ENCODE results near the gene C18orf63.

Gene C18orf63

DNA sequence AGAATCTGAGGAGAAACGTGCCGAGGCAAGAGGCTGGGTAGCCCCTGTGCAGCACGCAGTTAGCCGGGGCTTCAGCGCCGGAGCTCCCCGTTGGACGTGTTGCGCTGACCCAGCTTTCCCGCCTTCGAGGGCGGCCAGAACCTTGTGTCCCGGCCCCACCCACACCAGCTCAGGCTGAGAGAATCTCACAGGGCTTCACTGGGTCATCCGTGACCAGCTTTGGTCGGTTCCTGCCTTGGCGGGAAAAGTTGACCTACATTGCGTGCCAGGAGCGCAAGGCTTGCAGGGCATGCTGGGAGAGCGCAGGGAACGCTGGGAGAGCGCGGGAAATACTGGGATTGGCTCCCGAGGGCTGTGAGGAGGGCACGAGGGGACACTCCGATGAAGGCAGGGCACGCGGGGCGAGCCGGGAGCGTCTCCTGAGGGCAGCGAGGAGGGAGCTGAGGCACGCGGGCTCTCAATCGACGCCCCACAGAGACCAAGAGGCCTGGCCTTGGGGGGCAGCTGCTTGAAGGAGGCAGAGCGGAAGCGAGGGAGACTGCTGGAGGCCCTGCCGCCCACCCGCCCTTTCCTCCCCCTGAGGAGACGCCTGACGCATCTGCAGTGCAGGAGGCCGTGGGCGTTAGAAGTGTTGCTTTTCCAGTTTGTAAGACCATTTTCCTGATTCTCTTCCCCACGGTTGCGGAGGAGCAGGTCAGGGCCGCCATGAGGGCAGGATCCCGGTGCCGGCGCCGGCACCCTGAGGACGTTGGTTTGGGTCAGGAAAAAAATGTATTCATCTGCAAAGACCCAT lies at the start of gene C18orf63:
Gene C18orf63, plus strand, starts transcription at position 376 of the 793 bp plus-strand sequence. CDS start 2,027 bp downstream, outside the sequence.
- no peaks in the 10 kb centered on the region for H3K27me3 ChIP-seq (ENCODE audit: control insufficient read depth in 5 of 5, insufficient read depth in 4 of 5, low read length in 5 of 5)
- no peak within 1 kb of the TSS for H3K27ac ChIP-seq (ENCODE audit: low read depth, low read length)
- H3K4me1 ChIP-seq (ENCODE audit: control insufficient read depth in 5 of 5, insufficient read depth in 5 of 5, low read length in 5 of 5): peaks cover 0 to 10% (median 3%) of the 10 kb centered on the region in 5 donors
- H3K9me3 ChIP-seq (ENCODE audit: control insufficient read depth in 5 of 5, low read length in 5 of 5): no peaks in the 10 kb centered on the region
- H3K4me3 ChIP-seq (ENCODE audit: low read depth in 1 of 5, low read length in 5 of 5): no peak within 1 kb of the TSS
- no peaks in the 10 kb centered on the region for H3K36me3 ChIP-seq (ENCODE audit: control insufficient read depth in 5 of 5, insufficient read depth in 5 of 5, low read length in 5 of 5)
- H3K9ac ChIP-seq (ENCODE audit: low read length in 5 of 5): no peak within 1 kb of the TSS

GRCh38 chr18:74266161-74266560 lies 49.5 kb upstream of the C18orf63 start:
- Histone ChIP-seq H3K27ac (ENCODE audit: low read depth, low read length) (peak overlapping the region; percentile 59), H3K27me3 (ENCODE audit: control insufficient read depth in 5 of 5, insufficient read depth in 4 of 5, low read length in 5 of 5) (no peaks in the 10 kb centered on the region), H3K4me3 (ENCODE audit: low read depth in 1 of 5, low read length in 5 of 5) (no peak overlapping the region), H3K9me3 (ENCODE audit: control insufficient read depth in 5 of 5, low read length in 5 of 5) (no peaks in the 10 kb centered on the region), H3K9ac (ENCODE audit: low read length in 5 of 5) (no peak overlapping the region), H3K4me1 (ENCODE audit: control insufficient read depth in 5 of 5, insufficient read depth in 5 of 5, low read length in 5 of 5) (peaks cover 0 to 23% (median 21%) of the 10 kb centered on the region in 5 donors), H3K36me3 (ENCODE audit: control insufficient read depth in 5 of 5, insufficient read depth in 5 of 5, low read length in 5 of 5) (peaks cover 6 to 56% (median 29%) of the 10 kb centered on the region in 5 donors)

DNA sequence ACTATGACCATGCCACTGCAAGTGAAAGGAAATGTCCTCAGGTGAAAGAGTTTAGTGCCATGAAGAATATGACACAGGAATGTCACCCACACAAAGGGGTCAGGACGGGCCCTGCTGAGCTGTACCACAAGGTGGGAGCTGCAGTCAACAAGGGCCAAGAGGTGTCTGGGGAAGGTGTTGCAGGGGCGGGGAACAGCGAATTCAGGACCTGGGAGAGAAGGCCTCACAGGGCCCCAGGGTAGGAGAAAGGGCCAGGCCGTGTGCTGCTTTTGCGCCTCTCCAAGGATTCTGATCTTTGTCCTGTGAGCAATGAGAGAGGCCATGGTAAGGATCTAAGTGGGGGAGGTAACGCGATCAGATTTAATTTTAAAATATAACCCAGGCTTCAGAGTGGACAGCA lies 47.5 kb upstream of the C18orf63 start:
- no peaks in the 10 kb centered on the region for H3K9me3 ChIP-seq (ENCODE audit: control insufficient read depth in 5 of 5, low read length in 5 of 5)
- H3K9ac ChIP-seq (ENCODE audit: low read length in 5 of 5): no peak overlapping the region
- H3K4me3 ChIP-seq (ENCODE audit: low read depth in 1 of 5, low read length in 5 of 5): no peak overlapping the region
- peaks cover 0 to 27% (median 22%) of the 10 kb centered on the region in 5 donors for H3K4me1 ChIP-seq (ENCODE audit: control insufficient read depth in 5 of 5, insufficient read depth in 5 of 5, low read length in 5 of 5)
- peak overlapping the region; percentile 40 for H3K27ac ChIP-seq (ENCODE audit: low read depth, low read length)
- peaks cover 2 to 38% (median 12%) of the 10 kb centered on the region in 5 donors for H3K36me3 ChIP-seq (ENCODE audit: control insufficient read depth in 5 of 5, insufficient read depth in 5 of 5, low read length in 5 of 5)
- H3K27me3 ChIP-seq (ENCODE audit: control insufficient read depth in 5 of 5, insufficient read depth in 4 of 5, low read length in 5 of 5): no peaks in the 10 kb centered on the region

GRCh38 chr18:74268933-74269620 lies 46.6 kb upstream of the C18orf63 start:
- Histone ChIP-seq H3K4me3 (ENCODE audit: low read depth in 1 of 5, low read length in 5 of 5) (peak overlapping the region in 1 of 5 donors; percentile 11), H3K4me1 (ENCODE audit: control insufficient read depth in 5 of 5, insufficient read depth in 5 of 5, low read length in 5 of 5) (peaks cover 0 to 34% (median 27%) of the 10 kb centered on the region in 5 donors), H3K27ac (ENCODE audit: low read depth, low read length) (no peak overlapping the region), H3K27me3 (ENCODE audit: control insufficient read depth in 5 of 5, insufficient read depth in 4 of 5, low read length in 5 of 5) (no peaks in the 10 kb centered on the region), H3K36me3 (ENCODE audit: control insufficient read depth in 5 of 5, insufficient read depth in 5 of 5, low read length in 5 of 5) (peaks cover 2 to 38% (median 11%) of the 10 kb centered on the region in 5 donors), H3K9me3 (ENCODE audit: control insufficient read depth in 5 of 5, low read length in 5 of 5) (no peaks in the 10 kb centered on the region), H3K9ac (ENCODE audit: low read length in 5 of 5) (no peak overlapping the region)

- peaks cover 2 to 18% (median 4%) of the 10 kb centered on the region in 5 donors for H3K36me3 ChIP-seq (ENCODE audit: control insufficient read depth in 5 of 5, insufficient read depth in 5 of 5, low read length in 5 of 5)
- peak overlapping the region; percentile 9 for H3K27ac ChIP-seq (ENCODE audit: low read depth, low read length)
- H3K4me1 ChIP-seq (ENCODE audit: control insufficient read depth in 5 of 5, insufficient read depth in 5 of 5, low read length in 5 of 5): peaks cover 0 to 53% (median 47%) of the 10 kb centered on the region in 5 donors
- H3K27me3 ChIP-seq (ENCODE audit: control insufficient read depth in 5 of 5, insufficient read depth in 4 of 5, low read length in 5 of 5): no peaks in the 10 kb centered on the region
- H3K9ac ChIP-seq (ENCODE audit: low read length in 5 of 5): no peak overlapping the region
- H3K9me3 ChIP-seq (ENCODE audit: control insufficient read depth in 5 of 5, low read length in 5 of 5): no peaks in the 10 kb centered on the region
- no peak overlapping the region for H3K4me3 ChIP-seq (ENCODE audit: low read depth in 1 of 5, low read length in 5 of 5)
These were observed 44.0 kb upstream of the C18orf63 start for GRCh38 chr18:74271635-74272034.

- Histone ChIP-seq H3K27ac (ENCODE audit: low read depth, low read length) (peak overlapping the region; percentile 3), H3K4me3 (ENCODE audit: low read depth in 1 of 5, low read length in 5 of 5) (no peak overlapping the region), H3K36me3 (ENCODE audit: control insufficient read depth in 5 of 5, insufficient read depth in 5 of 5, low read length in 5 of 5) (peaks cover under 1 to 15% (median 4%) of the 10 kb centered on the region in 5 donors), H3K27me3 (ENCODE audit: control insufficient read depth in 5 of 5, insufficient read depth in 4 of 5, low read length in 5 of 5) (no peaks in the 10 kb centered on the region), H3K9me3 (ENCODE audit: control insufficient read depth in 5 of 5, low read length in 5 of 5) (no peaks in the 10 kb centered on the region), H3K4me1 (ENCODE audit: control insufficient read depth in 5 of 5, insufficient read depth in 5 of 5, low read length in 5 of 5) (peaks cover 0 to 65% (median 64%) of the 10 kb centered on the region in 5 donors), H3K9ac (ENCODE audit: low read length in 5 of 5) (no peak overlapping the region)
These were observed 42.2 kb upstream of the C18orf63 start for GRCh38 chr18:74273394-74273793.

DNA sequence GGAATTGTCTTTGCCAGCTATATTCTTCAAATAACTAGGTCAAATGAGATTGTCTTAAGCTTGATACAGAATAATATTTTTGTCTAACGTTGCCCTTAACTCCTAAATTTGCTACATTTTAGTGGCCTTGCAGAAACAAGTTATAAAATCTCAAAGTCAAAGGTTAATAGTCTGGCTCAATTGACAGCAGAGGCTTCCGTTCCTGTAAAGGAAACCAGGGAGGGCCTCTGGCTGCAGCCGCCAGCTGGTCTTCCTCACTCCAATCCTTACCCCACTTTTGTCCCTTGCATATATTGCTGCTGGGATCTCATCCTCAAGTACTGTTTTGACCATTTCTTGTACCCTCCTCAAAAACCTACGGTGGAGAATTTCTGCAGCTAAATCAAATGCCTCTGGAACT lies 40.9 kb upstream of the C18orf63 start:
- no peaks in the 10 kb centered on the region for H3K27me3 ChIP-seq (ENCODE audit: control insufficient read depth in 5 of 5, insufficient read depth in 4 of 5, low read length in 5 of 5)
- H3K4me1 ChIP-seq (ENCODE audit: control insufficient read depth in 5 of 5, insufficient read depth in 5 of 5, low read length in 5 of 5): peaks cover 0 to 63% (median 59%) of the 10 kb centered on the region in 5 donors
- no peak overlapping the region for H3K9ac ChIP-seq (ENCODE audit: low read length in 5 of 5)
- peaks cover 0 to 8% (median 5%) of the 10 kb centered on the region in 5 donors for H3K36me3 ChIP-seq (ENCODE audit: control insufficient read depth in 5 of 5, insufficient read depth in 5 of 5, low read length in 5 of 5)
- no peaks in the 10 kb centered on the region for H3K9me3 ChIP-seq (ENCODE audit: control insufficient read depth in 5 of 5, low read length in 5 of 5)
- H3K27ac ChIP-seq (ENCODE audit: low read depth, low read length): peak overlapping the region; percentile 72
- no peak overlapping the region for H3K4me3 ChIP-seq (ENCODE audit: low read depth in 1 of 5, low read length in 5 of 5)

GRCh38 chr18:74275736-74276135 lies 39.9 kb upstream of the C18orf63 start:
- peaks cover 0 to 60% (median 57%) of the 10 kb centered on the region in 5 donors for H3K4me1 ChIP-seq (ENCODE audit: control insufficient read depth in 5 of 5, insufficient read depth in 5 of 5, low read length in 5 of 5)
- no peak overlapping the region for H3K4me3 ChIP-seq (ENCODE audit: low read depth in 1 of 5, low read length in 5 of 5)
- H3K27ac ChIP-seq (ENCODE audit: low read depth, low read length): peak overlapping the region; percentile 72
- no peak overlapping the region for H3K9ac ChIP-seq (ENCODE audit: low read length in 5 of 5)
- H3K27me3 ChIP-seq (ENCODE audit: control insufficient read depth in 5 of 5, insufficient read depth in 4 of 5, low read length in 5 of 5): no peaks in the 10 kb centered on the region
- peaks cover 0 to 12% (median 6%) of the 10 kb centered on the region in 5 donors for H3K36me3 ChIP-seq (ENCODE audit: control insufficient read depth in 5 of 5, insufficient read depth in 5 of 5, low read length in 5 of 5)
- H3K9me3 ChIP-seq (ENCODE audit: control insufficient read depth in 5 of 5, low read length in 5 of 5): no peaks in the 10 kb centered on the region

DNA sequence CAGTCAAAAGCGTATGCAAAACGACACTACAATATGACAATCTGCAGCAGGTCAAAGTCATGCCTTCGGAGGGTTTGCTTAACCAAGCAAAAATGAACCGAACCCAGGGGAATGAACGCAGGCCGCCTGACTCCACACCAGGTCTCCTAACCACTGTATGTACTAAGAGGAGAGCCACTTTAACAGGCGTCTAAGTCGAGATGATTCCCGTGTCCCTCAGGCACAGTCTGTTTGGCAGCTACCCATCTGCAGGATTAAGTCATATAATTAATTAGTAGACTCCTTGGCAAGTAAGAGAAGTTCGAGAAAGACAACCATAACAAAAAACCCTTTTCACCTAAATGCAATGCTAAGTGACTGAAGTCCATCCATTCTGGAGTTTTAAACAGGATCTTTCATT lies 39.0 kb upstream of the C18orf63 start:
- H3K9me3 ChIP-seq (ENCODE audit: control insufficient read depth in 5 of 5, low read length in 5 of 5): no peaks in the 10 kb centered on the region
- no peak overlapping the region for H3K9ac ChIP-seq (ENCODE audit: low read length in 5 of 5)
- peak overlapping the region; percentile 72 for H3K27ac ChIP-seq (ENCODE audit: low read depth, low read length)
- no peak overlapping the region for H3K4me3 ChIP-seq (ENCODE audit: low read depth in 1 of 5, low read length in 5 of 5)
- peaks cover 0 to 12% (median 6%) of the 10 kb centered on the region in 5 donors for H3K36me3 ChIP-seq (ENCODE audit: control insufficient read depth in 5 of 5, insufficient read depth in 5 of 5, low read length in 5 of 5)
- no peaks in the 10 kb centered on the region for H3K27me3 ChIP-seq (ENCODE audit: control insufficient read depth in 5 of 5, insufficient read depth in 4 of 5, low read length in 5 of 5)
- peaks cover 6 to 67% (median 62%) of the 10 kb centered on the region in 5 donors for H3K4me1 ChIP-seq (ENCODE audit: control insufficient read depth in 5 of 5, insufficient read depth in 5 of 5, low read length in 5 of 5)

- peaks cover 12 to 74% (median 68%) of the 10 kb centered on the region in 5 donors for H3K4me1 ChIP-seq (ENCODE audit: control insufficient read depth in 5 of 5, insufficient read depth in 5 of 5, low read length in 5 of 5)
These were observed 38.3 kb upstream of the C18orf63 start for GRCh38 chr18:74277296-74277695.

More at GRCh38 chr18:74277296-74277695, 38.3 kb upstream of the C18orf63 start:
- H3K27me3 ChIP-seq (ENCODE audit: control insufficient read depth in 5 of 5, insufficient read depth in 4 of 5, low read length in 5 of 5): no peaks in the 10 kb centered on the region
- peaks cover 0 to 12% (median 6%) of the 10 kb centered on the region in 5 donors for H3K36me3 ChIP-seq (ENCODE audit: control insufficient read depth in 5 of 5, insufficient read depth in 5 of 5, low read length in 5 of 5)
- no peaks in the 10 kb centered on the region for H3K9me3 ChIP-seq (ENCODE audit: control insufficient read depth in 5 of 5, low read length in 5 of 5)
- H3K9ac ChIP-seq (ENCODE audit: low read length in 5 of 5): no peak overlapping the region
- H3K27ac ChIP-seq (ENCODE audit: low read depth, low read length): peak overlapping the region; percentile 71
- H3K4me3 ChIP-seq (ENCODE audit: low read depth in 1 of 5, low read length in 5 of 5): no peak overlapping the region

All from subcutaneous abdominal adipose tissue (tissue), 5 donors.